K562 (cell line): ENCODE measurements around the gene ADAMTSL2. TPM values are rescaled to one million over a fixed set of nuclear protein-coding genes. Genes with fewer than 3 reads are reported as not detected.
A peak's percentile ranks its signal among the peaks of the same experiment; 100 is the strongest.

Experiments
- ATF1 ChIP-seq, 2 experiments: fragments of 450-650 bp in 1 of 2; IDR thresholded peaks; 2 replicates each; pipeline ENCODE4 v1.6.1; 2016; ENCODE audit warnings: missing compliant biosample characterization in 1 of 2, missing genetic modification characterization in 1 of 2
- BHLHE40 ChIP-seq: IDR thresholded peaks from 2 replicates; pipeline ENCODE4 v1.6.1; 2011; ENCODE audit warnings: low read length, improper control_type of control experiment
- CBFA2T2 ChIP-seq: fragments of 450-650 bp; conservative IDR thresholded peaks from 2 replicates; pipeline ENCODE4 v1.6.1; 2017; ENCODE audit warnings: mild to moderate bottlenecking
- CHAMP1 ChIP-seq: fragments of 450-650 bp; IDR thresholded peaks from 2 replicates; pipeline ENCODE4 v1.6.1; 2016; ENCODE audit warnings: mild to moderate bottlenecking
- COPS2 ChIP-seq: fragments of 450-650 bp; conservative IDR thresholded peaks from 2 replicates; pipeline ENCODE4 v1.6.1; 2016; ENCODE audit warnings: mild to moderate bottlenecking, moderate library complexity
- EGR1 ChIP-seq: fragments of 450-650 bp; conservative IDR thresholded peaks from 2 replicates; pipeline ENCODE4 v1.6.1; 2017; ENCODE audit warnings: mild to moderate bottlenecking
- IFI16 ChIP-seq: fragments of 250-450 bp; sonication (Bioruptor Pico); IDR thresholded peaks from 2 replicates; pipeline ENCODE4 v2.1.2; 2022; ENCODE audit warnings: mild to moderate bottlenecking, inconsistent platforms
- IRF1 ChIP-seq: sonication (generic); formaldehyde crosslinking; IDR thresholded peaks from 2 replicates; pipeline ENCODE4 v1.8.0; 2022; ENCODE audit warnings: missing genetic modification reagents, mild to moderate bottlenecking, borderline replicate concordance
- KLF10 ChIP-seq: fragments of 250-450 bp; sonication (Bioruptor Pico); IDR thresholded peaks from 2 replicates; pipeline ENCODE4 v1.6.1; 2021; ENCODE audit warnings: matching md5 sums
- KLF16 ChIP-seq: IDR thresholded peaks from 2 replicates; pipeline ENCODE4 v1.6.1; 2016; ENCODE audit warnings: antibody characterized with exemption
- MCM7 ChIP-seq, 2 experiments: fragments of 450-650 bp; IDR thresholded peaks; 2 replicates each; pipeline ENCODE4 v1.6.1; 2016 to 2018
- MYNN ChIP-seq, 2 experiments: sonication (generic); formaldehyde crosslinking in 1 of 2; IDR thresholded peaks; 2 replicates each; pipeline versions ENCODE4 v1.5.0 to v1.6.1; 2016 to 2020; ENCODE audit warnings: antibody characterized with exemption in 1 of 2, missing genetic modification reagents in 1 of 2
- NFIC ChIP-seq: fragments of 450-650 bp; IDR thresholded peaks from 2 replicates; pipeline ENCODE4 v1.6.1; 2017; ENCODE audit warnings: mild to moderate bottlenecking, inconsistent platforms
- PML ChIP-seq: IDR thresholded peaks from 2 replicates; pipeline ENCODE4 v1.6.1; 2012; ENCODE audit warnings: low read length, inconsistent platforms
- RBM22 ChIP-seq: fragments of 200-400 bp; formaldehyde crosslinking; IDR thresholded peaks from 2 replicates; pipeline ENCODE4 v1.6.1; 2018; ENCODE audit warnings: low read length, low read depth; ENCODE audit not compliant: poor library complexity, severe bottlenecking
- RBM34 ChIP-seq: fragments of 200-400 bp; formaldehyde crosslinking; IDR thresholded peaks from 2 replicates; pipeline ENCODE4 v1.6.1; 2018; ENCODE audit warnings: low read length, borderline replicate concordance; ENCODE audit not compliant: insufficient read depth
- SMARCA4 ChIP-seq: fragments of 450-650 bp; IDR thresholded peaks from 2 replicates; pipeline ENCODE4 v1.6.1; 2016
- SOX6 ChIP-seq: fragments of 450-650 bp; IDR thresholded peaks from 2 replicates; pipeline ENCODE4 v1.6.1; 2014; ENCODE audit warnings: mild to moderate bottlenecking
- TCF3 ChIP-seq: sonication (generic); formaldehyde crosslinking; IDR thresholded peaks from 2 replicates; pipeline ENCODE4 v1.4.0; 2020; ENCODE audit warnings: mild to moderate bottlenecking, missing genetic modification reagents
- TFAP4 ChIP-seq: sonication (generic); formaldehyde crosslinking; IDR thresholded peaks from 2 replicates; pipeline ENCODE4 v1.8.0; 2022; ENCODE audit warnings: missing genetic modification reagents, mild to moderate bottlenecking, moderate library complexity, borderline replicate concordance
- ZBTB8A ChIP-seq: fragments of 450-650 bp; IDR thresholded peaks from 2 replicates; pipeline ENCODE4 v1.6.1; 2018; ENCODE audit warnings: mild to moderate bottlenecking, moderate library complexity; ENCODE audit not compliant: partially characterized antibody
- ZNF12 ChIP-seq: sonication (generic); formaldehyde crosslinking; IDR thresholded peaks from 2 replicates; pipeline ENCODE4 v1.4.0; 2020; ENCODE audit warnings: mild to moderate bottlenecking, missing genetic modification reagents
- ZNF263 ChIP-seq: sonication (generic); formaldehyde crosslinking; IDR thresholded peaks from 2 replicates; pipeline ENCODE4 v1.8.0; 2022; ENCODE audit warnings: mild to moderate bottlenecking, missing genetic modification reagents, borderline replicate concordance
- ZNF717 ChIP-seq: fragments of 250-450 bp; sonication (Bioruptor Pico); IDR thresholded peaks from 2 replicates; pipeline ENCODE4 v1.5.0; 2021
- polyA plus RNA-seq, 8 experiments: library from polyadenylated mRNA; depleted of rRNA in 4 of 8; stranded (reverse) in 5 of 8; unstranded in 3 of 8; fragments of >200 nt; fragmentation: Nextera tagmentation in 2 of 8; fragmentation: Illumina TruSeq in 1 of 8; extraction: Ambion mirVana in 2 of 8; extraction: Trizol in 1 of 8; gene quantifications; 2 replicates each; pipeline versions ENCODE4 v1.2.1 to v1.2.3, GENCODE V29; 2011 to 2014; ENCODE audit warnings: inconsistent platforms in 1 of 8, missing spikeins in 1 of 8
- total RNA-seq, 7 experiments: library from RNA; depleted of rRNA in 6 of 7; stranded (reverse); fragments of >200 nt in 6 of 7; fragmentation: Illumina TruSeq in 2 of 7; extraction: Trizol in 2 of 7; gene quantifications; 2 replicates each; pipeline versions ENCODE4 v1.2.1 to v1.2.3, GENCODE V29; 2011 to 2021; ENCODE audit warnings: low replicate concordance in 1 of 7

The ADAMTSL2 gene
- total and polyA plus RNA-seq, 9 of the 15 experiments (the other 6 are each of a cell fraction or from before 2014, with no cell fraction given) = 0.04 TPM; not detected in 8

GRCh38 chr9:133505901-133506652, 28.4 kb upstream of the ADAMTSL2 start (continued):
- TF ChIP-seq ZNF263 (CRISPR knock-in tag) (no peak), ZBTB8A (no peak), CBFA2T2 (peak; percentile 82), SOX6 (peak; percentile 15; the same call in 1 of the 2 replicates), RBM34 (no peak), NFIC (peak; percentile 68), TCF3 (CRISPR knock-in tag) (peak; percentile 92), KLF16 (peak; percentile 86), ZNF717 (CRISPR knock-in tag) (no peak), COPS2 (no peak), CHAMP1 (no peak), TFAP4 (peak; percentile 76), KLF10 (CRISPR knock-in tag) (no peak), MYNN (IDR thresholded peaks at IDR 0.05) (0 out of 2 replicates have a peak, but pooled peaks have one; percentile 57), MYNN (CRISPR knock-in tag; IDR thresholded peaks at IDR 0.05) (no peak), RBM22 (no peak), IFI16 (CRISPR knock-in tag) (no peak), ZNF12 (CRISPR knock-in tag) (no peak), BHLHE40 (0 out of 2 replicates have a peak, but pooled peaks have one; percentile 21), ATF1 (CRISPR knock-in tag; IDR thresholded peaks at IDR 0.05) (no peak), ATF1 (tag; IDR thresholded peaks at IDR 0.05) (0 out of 2 replicates have a peak, but pooled peaks have one; percentile 22), SMARCA4 (peak; percentile 46), IRF1 (CRISPR knock-in tag) (no peak), EGR1 (peak; percentile 71), MCM7 (IDR thresholded peaks at IDR 0.05) (no peak), PML (peak; percentile 54; the same call in 1 of the 2 replicates)
